ENCODE results near the gene G6PC3.

DNA sequence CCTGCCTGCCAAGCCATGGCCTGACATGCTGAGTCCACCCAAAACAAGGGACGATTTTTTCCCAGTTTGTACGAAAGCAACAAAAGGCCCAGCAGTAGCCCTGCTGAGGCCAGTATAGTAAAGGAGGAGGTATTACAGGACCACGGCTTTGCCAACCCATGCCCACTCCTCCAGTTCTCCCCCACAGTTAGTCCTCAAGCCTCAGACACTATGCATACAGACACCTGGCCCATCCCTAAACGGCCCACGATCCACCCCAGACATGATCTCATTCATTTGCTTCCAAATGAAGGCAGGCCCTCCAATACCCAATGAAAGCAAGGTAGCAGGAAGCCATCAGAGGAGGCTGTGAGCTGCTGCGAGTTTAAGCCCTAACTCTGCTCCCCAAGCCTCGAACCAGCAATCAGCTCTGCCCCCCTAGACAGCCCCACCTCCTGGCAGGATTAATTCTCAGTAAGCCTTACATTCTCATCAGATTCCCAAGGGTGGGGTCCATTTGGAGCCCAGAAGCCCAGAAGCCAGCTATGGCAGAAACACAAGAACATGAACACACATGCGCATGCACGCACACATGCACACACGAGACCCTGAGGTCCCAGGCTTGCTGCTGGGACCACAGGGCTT is 48.0 kb downstream of the G6PC3 start:
- TF ChIP-seq CTCF (IDR thresholded peaks at IDR 0.05), result no peak
- TF ChIP-seq POLR2A (IDR thresholded peaks at IDR 0.05), result no peak

Data from lower leg skin (tissue), 3 donors.